DOHH2 (cell line): Measurements from ENCODE around the gene PEAR1.

Experiments used
- H3F3A ChIP-seq: fragments of 200-600 bp; sonication (generic), shearing (Covaris generic); 2 replicates; pipeline ENCODE4 v1.6.0; 2016; ENCODE audit warnings: antibody characterized with exemption, mild to moderate bottlenecking; ENCODE audit not compliant: control insufficient read depth, insufficient read depth
- H3K27ac ChIP-seq: fragments of 200-600 bp; sonication (generic); 2 replicates; pipeline ENCODE4 v1.5.1; 2014; ENCODE audit warnings: low read depth, mild to moderate bottlenecking, low read length, moderate library complexity
- H3K27me3 ChIP-seq: fragments of 200-600 bp; sonication (generic); 2 replicates; pipeline ENCODE4 v1.6.1; 2014; ENCODE audit warnings: mild to moderate bottlenecking, low read length, mixed read lengths; ENCODE audit not compliant: control insufficient read depth
- H3K36me3 ChIP-seq: fragments of 200-600 bp; sonication (generic); 2 replicates; pipeline ENCODE4 v1.6.1; 2014; ENCODE audit warnings: mild to moderate bottlenecking, low read length, moderate library complexity, mixed read lengths; ENCODE audit not compliant: control insufficient read depth
- H3K4me1 ChIP-seq: fragments of 200-600 bp; sonication (generic); 2 replicates; pipeline ENCODE4 v1.6.1; 2014; ENCODE audit warnings: mild to moderate bottlenecking, low read length, mixed read lengths; ENCODE audit not compliant: control insufficient read depth
- H3K4me2 ChIP-seq: fragments of 200-600 bp; sonication (generic); 2 replicates; pipeline ENCODE4 v1.6.0; 2014; ENCODE audit warnings: mild to moderate bottlenecking, low read length, moderate library complexity
- H3K4me3 ChIP-seq: fragments of 200-600 bp; sonication (generic); 2 replicates; pipeline ENCODE4 v1.5.1; 2014; ENCODE audit warnings: mild to moderate bottlenecking, low read length, mixed read lengths
- H3K79me2 ChIP-seq: fragments of 200-600 bp; sonication (generic); 2 replicates; pipeline ENCODE4 v1.6.1; 2014; ENCODE audit warnings: mild to moderate bottlenecking, low read length, mixed read lengths; ENCODE audit not compliant: control insufficient read depth
- H3K9me2 ChIP-seq: fragments of 200-600 bp; sonication (generic); replicated peaks from 2 replicates; pipeline ENCODE4 v1.6.1; 2014; ENCODE audit warnings: mild to moderate bottlenecking, low read length, mixed read lengths; ENCODE audit not compliant: control insufficient read depth
- H3K9me3 ChIP-seq: fragments of 200-600 bp; sonication (generic); 2 replicates; pipeline ENCODE4 v1.6.1; 2014; ENCODE audit warnings: antibody characterized with exemption, low read length, mixed read lengths; ENCODE audit not compliant: control insufficient read depth, insufficient read depth
- H4K20me1 ChIP-seq: fragments of 200-600 bp; sonication (generic); 2 replicates; pipeline ENCODE4 v1.6.0; 2014; ENCODE audit warnings: low read depth, mild to moderate bottlenecking, antibody characterized with exemption, low read length, moderate library complexity; ENCODE audit not compliant: control insufficient read depth, insufficient read depth
- EZH2phosphoT487 ChIP-seq: fragments of 200-600 bp; sonication (generic); IDR thresholded peaks from 2 replicates; pipeline ENCODE4 v1.6.1; 2017; ENCODE audit warnings: borderline replicate concordance, mild to moderate bottlenecking, antibody characterized with exemption, low read length, moderate library complexity, mixed read lengths
- TF ChIP-seq, protein P1 (sequence below): fragments of 200-600 bp; sonication (generic); IDR thresholded peaks from one replicate; pipeline ENCODE4 v1.5.1; 2014; ENCODE audit warnings: antibody characterized with exemption, mild to moderate bottlenecking, low read depth, low read length; ENCODE audit not compliant: poor library complexity, severe bottlenecking

PEAR1 gene

DNA sequence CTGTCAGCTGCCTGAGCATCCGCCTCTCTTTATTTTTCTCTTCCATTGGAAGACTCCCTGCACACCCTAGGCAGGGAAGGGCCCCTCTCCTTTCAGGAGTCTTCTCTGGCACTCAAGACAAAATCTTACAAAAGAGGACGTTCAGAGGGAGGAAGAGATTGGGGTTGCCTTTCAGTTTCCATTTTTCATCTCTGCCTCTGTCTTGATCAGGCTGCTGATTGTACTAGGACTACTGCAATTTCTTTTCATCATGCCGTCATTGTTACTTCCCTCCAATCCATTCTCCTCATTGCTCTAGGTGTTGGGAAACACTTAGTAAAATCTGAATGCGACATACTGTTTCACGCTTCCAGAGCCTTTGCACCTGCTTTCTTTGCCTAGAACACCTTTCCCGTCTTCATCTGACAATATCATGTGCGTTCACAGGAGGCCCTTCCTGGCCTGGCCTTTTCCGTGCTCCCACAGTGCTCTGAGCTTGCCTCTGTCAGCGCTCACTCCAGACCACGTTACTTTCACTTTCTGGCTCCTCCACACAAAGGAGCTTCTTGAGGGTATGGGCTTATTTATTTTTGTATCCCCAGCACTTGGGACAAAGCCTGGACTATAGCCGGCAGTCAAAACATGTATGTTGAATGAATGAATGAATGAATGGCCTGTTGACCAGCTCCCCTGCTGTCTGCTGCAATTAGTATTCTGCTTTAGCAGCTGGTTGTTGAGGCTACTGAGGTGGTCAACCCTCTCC is 37.9 kb downstream of the PEAR1 start:
- Histone ChIP-seq H3F3A (no peaks in the 10 kb centered on the region), H3K27ac (no peak overlapping the region), H3K27me3 (peaks cover 21% of the 10 kb centered on the region), H3K36me3 (no peaks in the 10 kb centered on the region), H3K79me2 (no peaks in the 10 kb centered on the region), H3K4me3 (no peak overlapping the region), H3K9me2 (no peaks in the 10 kb centered on the region), H3K4me1 (no peaks in the 10 kb centered on the region), H3K9me3 (no peaks in the 10 kb centered on the region), H3K4me2 (no peak overlapping the region), H4K20me1 (no peaks in the 10 kb centered on the region)
- TF ChIP-seq, protein P1, sequence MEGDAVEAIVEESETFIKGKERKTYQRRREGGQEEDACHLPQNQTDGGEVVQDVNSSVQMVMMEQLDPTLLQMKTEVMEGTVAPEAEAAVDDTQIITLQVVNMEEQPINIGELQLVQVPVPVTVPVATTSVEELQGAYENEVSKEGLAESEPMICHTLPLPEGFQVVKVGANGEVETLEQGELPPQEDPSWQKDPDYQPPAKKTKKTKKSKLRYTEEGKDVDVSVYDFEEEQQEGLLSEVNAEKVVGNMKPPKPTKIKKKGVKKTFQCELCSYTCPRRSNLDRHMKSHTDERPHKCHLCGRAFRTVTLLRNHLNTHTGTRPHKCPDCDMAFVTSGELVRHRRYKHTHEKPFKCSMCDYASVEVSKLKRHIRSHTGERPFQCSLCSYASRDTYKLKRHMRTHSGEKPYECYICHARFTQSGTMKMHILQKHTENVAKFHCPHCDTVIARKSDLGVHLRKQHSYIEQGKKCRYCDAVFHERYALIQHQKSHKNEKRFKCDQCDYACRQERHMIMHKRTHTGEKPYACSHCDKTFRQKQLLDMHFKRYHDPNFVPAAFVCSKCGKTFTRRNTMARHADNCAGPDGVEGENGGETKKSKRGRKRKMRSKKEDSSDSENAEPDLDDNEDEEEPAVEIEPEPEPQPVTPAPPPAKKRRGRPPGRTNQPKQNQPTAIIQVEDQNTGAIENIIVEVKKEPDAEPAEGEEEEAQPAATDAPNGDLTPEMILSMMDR, result no peak
- no peak for TF ChIP-seq EZH2phosphoT487

DNA sequence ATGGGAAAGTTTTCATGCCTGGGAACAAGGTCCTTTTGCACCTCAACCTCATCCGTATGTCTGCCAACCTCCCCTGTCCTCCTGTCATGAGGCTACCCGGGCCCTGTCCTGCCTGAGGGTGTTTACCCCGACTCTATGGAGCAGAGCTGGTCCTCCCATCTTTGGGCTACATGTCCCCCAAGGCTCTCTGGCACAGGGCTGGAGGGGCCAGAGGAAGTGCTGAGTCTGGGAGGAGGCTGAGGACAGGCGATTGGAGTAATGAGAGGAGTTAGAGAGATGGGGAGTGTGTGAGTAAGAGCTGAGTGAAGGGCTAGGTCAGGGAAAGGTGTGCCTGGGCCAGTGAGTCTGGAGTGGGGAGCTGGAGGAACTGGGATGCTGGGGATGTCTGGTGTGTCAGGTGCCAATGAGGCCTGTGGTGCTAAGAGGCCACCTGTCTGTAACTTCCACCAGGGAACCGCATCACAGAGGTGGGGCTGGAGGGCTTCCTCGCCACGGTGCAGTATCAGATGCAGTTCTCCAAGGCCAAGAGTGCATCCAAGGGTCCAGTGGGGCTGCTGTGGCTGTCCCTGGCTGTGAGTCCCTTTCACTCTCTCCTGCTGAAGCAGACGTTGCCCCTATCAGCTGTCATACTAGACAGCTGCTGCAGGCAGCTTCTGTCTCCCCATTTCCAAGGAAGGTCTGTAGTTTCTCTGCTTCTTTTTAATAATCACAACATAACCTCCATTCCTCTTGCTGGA is 38.6 kb downstream of the PEAR1 start:
- Histone ChIP-seq H3K4me2 (no peak overlapping the region), H3K36me3 (no peaks in the 10 kb centered on the region), H3K4me3 (no peak overlapping the region), H3K27me3 (peaks cover 17% of the 10 kb centered on the region), H3K27ac (no peak overlapping the region), H3K79me2 (no peaks in the 10 kb centered on the region), H3F3A (no peaks in the 10 kb centered on the region), H3K9me2 (no peaks in the 10 kb centered on the region), H3K4me1 (no peaks in the 10 kb centered on the region), H4K20me1 (no peaks in the 10 kb centered on the region), H3K9me3 (no peaks in the 10 kb centered on the region)
- no peak for TF ChIP-seq EZH2phosphoT487
- TF ChIP-seq, protein P1, result no peak

DNA sequence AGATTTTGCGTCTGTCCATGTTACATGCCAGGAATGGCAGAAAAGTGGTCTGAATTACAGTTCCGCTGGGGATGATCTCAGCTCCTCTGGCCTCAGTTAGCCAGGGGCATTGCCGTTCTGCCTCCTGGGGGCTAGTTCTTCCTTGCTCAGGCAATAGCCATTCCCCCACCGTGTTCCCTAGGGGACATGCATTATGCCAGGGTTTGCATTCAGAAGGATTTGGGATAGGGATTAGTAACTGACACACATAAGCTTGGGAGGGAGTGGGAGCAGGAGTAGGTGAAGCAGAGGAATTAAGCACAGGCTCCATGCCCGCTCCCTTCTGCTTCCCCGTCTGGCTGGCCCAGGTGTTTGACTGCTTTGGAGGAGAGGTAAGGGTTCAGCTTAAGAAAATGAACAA is 39.6 kb downstream of the PEAR1 start:
- Histone ChIP-seq H3K9me3 (no peaks in the 10 kb centered on the region), H3F3A (no peaks in the 10 kb centered on the region), H3K27ac (no peak overlapping the region), H3K36me3 (no peaks in the 10 kb centered on the region), H3K4me2 (no peak overlapping the region), H3K27me3 (peaks cover 9% of the 10 kb centered on the region), H3K4me3 (no peak overlapping the region), H3K9me2 (no peaks in the 10 kb centered on the region), H3K4me1 (no peaks in the 10 kb centered on the region), H4K20me1 (no peaks in the 10 kb centered on the region), H3K79me2 (no peaks in the 10 kb centered on the region)
- TF ChIP-seq EZH2phosphoT487, result no peak
- TF ChIP-seq, protein P1, result no peak
